ENCODE data around the gene NIP7. TPM values are rescaled to one million over a fixed set of nuclear protein-coding genes. Genes with fewer than 3 reads are reported as not detected.

The NIP7 gene
- total and polyA plus RNA-seq, 2 of the 8 experiments (the other 6 are each of a cell fraction or from before 2014, with no cell fraction given): 14.5 to 52.2 TPM

DNA sequence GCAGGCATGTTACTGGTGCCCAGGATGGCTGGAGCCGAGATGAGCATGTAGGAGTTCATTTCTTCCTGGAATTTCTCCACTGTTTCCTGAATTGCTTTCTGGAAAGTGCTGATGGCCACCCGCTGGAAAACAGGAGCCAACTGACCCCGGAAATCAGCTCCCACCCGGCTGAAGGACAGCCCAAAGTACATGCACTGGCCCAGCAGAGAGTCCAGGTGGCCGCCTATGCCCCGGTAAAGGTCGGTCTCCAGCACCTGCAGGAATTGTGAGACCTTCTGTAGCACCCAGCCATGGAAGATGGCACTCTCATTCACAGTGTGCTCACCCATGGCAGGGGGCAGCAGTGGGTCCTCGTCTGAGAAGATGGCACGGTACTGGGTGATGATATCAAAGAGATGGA lies 4.9 kb upstream of the NIP7 start (continued):
- no peak for TF ChIP-seq FOSL1 (IDR thresholded peaks at IDR 0.05; ENCODE audit: insufficient read depth, low read depth, low read length)
